NT2/D1 (cell line): ENCODE data around the gene TFAP2E.

Source experiments
- YY1 ChIP-seq: IDR thresholded peaks from 2 replicates; pipeline ENCODE4 v1.6.1; 2011; ENCODE audit not compliant: insufficient read length, insufficient read depth
- ZNF274 ChIP-seq: IDR thresholded peaks from 2 replicates; pipeline ENCODE4 v1.6.1; 2011; ENCODE audit warnings: mild to moderate bottlenecking, low read depth, low read length

DNA sequence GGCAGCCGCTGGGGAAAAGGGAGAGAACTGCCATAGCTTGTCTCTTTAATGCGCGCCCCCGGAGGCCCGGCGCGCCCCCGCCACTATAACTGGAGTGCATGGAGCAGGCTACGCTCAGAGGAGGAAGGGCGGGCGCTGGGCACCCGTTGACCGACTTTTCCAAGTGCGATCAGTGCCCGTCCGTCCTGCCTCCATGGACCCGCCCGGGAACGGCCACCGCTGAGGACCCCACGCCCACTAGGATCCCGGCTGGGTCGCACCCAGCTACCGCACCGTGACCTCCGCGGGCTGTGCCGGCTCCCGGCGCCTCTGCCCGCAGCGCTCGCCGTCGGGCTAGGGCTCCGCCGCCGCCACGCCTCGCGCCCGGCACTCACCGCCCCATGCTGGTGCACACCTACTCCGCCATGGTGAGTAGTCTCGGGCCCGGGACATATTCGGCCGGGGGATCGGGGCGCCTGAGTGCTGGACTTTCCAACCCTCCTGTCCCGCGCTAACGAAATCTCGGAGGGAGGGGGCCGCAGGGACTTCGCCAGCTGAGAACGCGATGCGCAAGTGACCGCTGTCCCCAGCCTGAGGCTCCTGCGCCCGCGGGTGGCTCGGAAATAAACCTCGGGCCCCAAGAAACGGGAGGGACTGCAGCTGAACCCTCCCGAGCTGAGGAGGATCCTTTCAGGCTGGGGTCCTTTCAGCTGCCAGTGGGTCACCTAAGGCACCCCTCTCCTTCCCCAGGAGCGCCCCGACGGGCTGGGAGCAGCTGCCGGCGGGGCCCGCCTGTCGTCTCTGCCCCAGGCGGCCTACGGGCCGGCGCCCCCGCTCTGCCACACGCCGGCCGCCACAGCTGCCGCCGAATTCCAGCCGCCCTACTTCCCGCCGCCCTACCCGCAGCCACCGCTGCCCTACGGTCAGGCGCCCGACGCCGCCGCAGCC, at the start of gene TFAP2E:
- no peak for TF ChIP-seq YY1
- no peak for TF ChIP-seq ZNF274
